MCF 10A (cell line): ENCODE measurements around the gene INSR. TPM values are rescaled to one million over a fixed set of nuclear protein-coding genes. Genes with fewer than 3 reads are reported as not detected.

ENCODE experiments used
- BruUV-seq: library from RNA; stranded (reverse); fragments of 400-500 nt; replicated peaks from 2 replicates; lab custom pipeline; 2021; lab: Mats Ljungman, UMichigan
- CTCF ChIA-PET: fragments of 300-600 bp; sonication (Branson Sonifier 250); formaldehyde crosslinking; extraction: SDS; loops from one replicate; lab custom pipeline; 2021; ENCODE audit warnings: antibody characterized with exemption, inconsistent platforms; lab: Yijun Ruan, JAX
- POLR2A ChIA-PET: fragments of 300-600, 350-650 bp; sonication (Branson Sonifier 250); formaldehyde crosslinking; extraction: SDS; loops from one replicate; lab custom pipeline; 2020; ENCODE audit warnings: antibody characterized with exemption, inconsistent platforms; lab: Yijun Ruan, JAX
- DNase-seq: peaks from one replicate; pipeline ENCODE4 v3.0.0-alpha.2; 2018; ENCODE audit not compliant: unreplicated experiment
- H3K27ac Mint-ChIP-seq: one replicate; pipeline ENCODE4 v1.8.0; 2022; ENCODE audit warnings: mild to moderate bottlenecking, low read depth, mixed read lengths; ENCODE audit not compliant: unreplicated experiment
- H3K27me3 Mint-ChIP-seq: one replicate; pipeline ENCODE4 v1.8.0; 2022; ENCODE audit warnings: mixed read lengths; ENCODE audit not compliant: insufficient read depth, unreplicated experiment
- H3K36me3 Mint-ChIP-seq: one replicate; pipeline ENCODE4 v1.8.0; 2022; ENCODE audit warnings: mild to moderate bottlenecking, moderate library complexity, mixed read lengths; ENCODE audit not compliant: insufficient read depth, unreplicated experiment
- H3K4me1 Mint-ChIP-seq: one replicate; pipeline ENCODE4 v1.8.0; 2022; ENCODE audit warnings: mixed read lengths; ENCODE audit not compliant: insufficient read depth, unreplicated experiment
- H3K4me3 Mint-ChIP-seq: one replicate; pipeline ENCODE4 v1.8.0; 2022; ENCODE audit warnings: mild to moderate bottlenecking, moderate library complexity, mixed read lengths; ENCODE audit not compliant: unreplicated experiment
- H3K9me3 Mint-ChIP-seq: one replicate; pipeline ENCODE4 v1.8.0; 2022; ENCODE audit warnings: mixed read lengths; ENCODE audit not compliant: unreplicated experiment
- CTCF ChIP-seq: fragments of 200-600 bp; IDR thresholded peaks from one replicate; pipeline ENCODE4 v1.8.0; 2022; ENCODE audit warnings: antibody characterized with exemption, mild to moderate bottlenecking; ENCODE audit not compliant: unreplicated experiment
- intact Hi-C: fragments of 100-400 bp; cut with micrococcal nuclease; formaldehyde crosslinking; loops from 2 replicates; pipeline ENCODE4 v1.14.1; 2022
- total RNA-seq: library from RNA; stranded (reverse); gene quantifications from 2 replicates; pipeline ENCODE4 v1.2.3, GENCODE V29; 2022

The INSR gene
- total RNA-seq, 1 experiment from 2014 or later: 8.8 TPM

GRCh38 chr19:7130043-7130442, 164.2 kb downstream of the INSR start:
- POLR2A ChIA-PET: no interaction called here
- H3K36me3 Mint-ChIP-seq: peaks cover 34% of the 10 kb centered on the region

GRCh38 chr19:7126132-7126531, 168.1 kb downstream of the INSR start:
- H3K27ac Mint-ChIP-seq: no peak overlapping the region
- intact Hi-C loops: no loop called here
- H3K36me3 Mint-ChIP-seq: peaks cover 46% of the 10 kb centered on the region
- H3K4me1 Mint-ChIP-seq: no peaks in the 10 kb centered on the region
- BruUV-seq: no TSS peak
- H3K27me3 Mint-ChIP-seq: no peaks in the 10 kb centered on the region
- no peak for TF ChIP-seq CTCF
- H3K4me3 Mint-ChIP-seq: no peak overlapping the region
- DNase-seq: no peak
- H3K9me3 Mint-ChIP-seq: peaks cover 18% of the 10 kb centered on the region
- ChIA-PET POLR2A (no interaction called here), CTCF (interaction anchor here (0.5 to 1.4 kb wide), 4 partner anchors 18 to 214 kb away, joined by 3 to 8 read pairs (median 3); no protein-coding TSS in a partner anchor)

More at GRCh38 chr19:7130043-7130442, 164.2 kb downstream of the INSR start:
- CTCF ChIA-PET: no interaction called here
- Mint-ChIP-seq H3K4me1 (no peaks in the 10 kb centered on the region), H3K27ac (no peak overlapping the region), H3K27me3 (no peaks in the 10 kb centered on the region), H3K9me3 (peaks cover 10% of the 10 kb centered on the region), H3K4me3 (no peak overlapping the region)
- no peak for TF ChIP-seq CTCF
- intact Hi-C loops: no loop called here
- no peak for DNase-seq
- BruUV-seq: no TSS peak

GRCh38 chr19:7125221-7125620, 169.0 kb downstream of the INSR start:
- TF ChIP-seq CTCF: no peak
- H3K27ac Mint-ChIP-seq: no peak overlapping the region
- no peaks in the 10 kb centered on the region for H3K27me3 Mint-ChIP-seq
- H3K4me1 Mint-ChIP-seq: no peaks in the 10 kb centered on the region
- DNase-seq: no peak
- H3K36me3 Mint-ChIP-seq: peaks cover 45% of the 10 kb centered on the region
- intact Hi-C loops: no loop called here
- no TSS peak for BruUV-seq
- CTCF ChIA-PET: no interaction called here
- H3K9me3 Mint-ChIP-seq: peaks cover 10% of the 10 kb centered on the region
- no peak overlapping the region for H3K4me3 Mint-ChIP-seq
- POLR2A ChIA-PET: no interaction called here

GRCh38 chr19:7124782-7125181, 169.4 kb downstream of the INSR start:
- POLR2A ChIA-PET: no interaction called here
- intact Hi-C loops: no loop called here
- DNase-seq: no peak
- H3K9me3 Mint-ChIP-seq: peaks cover 7% of the 10 kb centered on the region
- BruUV-seq: no TSS peak
- no peak for TF ChIP-seq CTCF
- H3K27ac Mint-ChIP-seq: no peak overlapping the region
- H3K27me3 Mint-ChIP-seq: no peaks in the 10 kb centered on the region
- H3K4me3 Mint-ChIP-seq: no peak overlapping the region
- H3K4me1 Mint-ChIP-seq: no peaks in the 10 kb centered on the region
- H3K36me3 Mint-ChIP-seq: peaks cover 45% of the 10 kb centered on the region
- CTCF ChIA-PET: no interaction called here
